Measurements from ENCODE around the gene GDF10. TPM values are rescaled to one million over a fixed set of nuclear protein-coding genes. Genes with fewer than 3 reads are reported as not detected.

Gene GDF10
- total RNA-seq, 2 experiments from 2014 or later, result not detected

GRCh38 chr10:47308775-47309174, 8.8 kb downstream of the GDF10 start:
- POLR2A ChIA-PET, result no interaction called here
- CTCF ChIA-PET, result interaction anchor here (0.6 to 9.4 kb wide), 2 partner anchors 84 to 262 kb away, joined by 3 to 238 read pairs; no protein-coding TSS in a partner anchor
- Mint-ChIP-seq H3K27ac (no peak overlapping the region), H3K4me1 (ENCODE audit: low read depth) (peaks cover 18% of the 10 kb centered on the region), H3K36me3 (ENCODE audit: low read depth) (no peaks in the 10 kb centered on the region), H3K4me3 (no peak overlapping the region), H3K27me3 (ENCODE audit: low read depth) (no peaks in the 10 kb centered on the region), H3K9me3 (ENCODE audit: insufficient read depth) (no peaks in the 10 kb centered on the region)
- ATAC-seq (no peak), DNase-seq (no peak)

GRCh38 chr10:47309408-47310089, 9.6 kb downstream of the GDF10 start:
- no peak overlapping the region for H3K27ac Mint-ChIP-seq
- POLR2A ChIA-PET, result no interaction called here
- H3K36me3 Mint-ChIP-seq (ENCODE audit: low read depth), result no peaks in the 10 kb centered on the region
- DNase-seq, result peak; percentile 25
- no peaks in the 10 kb centered on the region for H3K27me3 Mint-ChIP-seq (ENCODE audit: low read depth)
- CTCF ChIA-PET, result interaction anchor here (0.6 to 9.4 kb wide), 3 partner anchors 85 to 262 kb away, joined by 3 to 238 read pairs (median 3); no protein-coding TSS in a partner anchor
- no peaks in the 10 kb centered on the region for H3K9me3 Mint-ChIP-seq (ENCODE audit: insufficient read depth)
- H3K4me1 Mint-ChIP-seq (ENCODE audit: low read depth), result peaks cover 18% of the 10 kb centered on the region
- no peak for ATAC-seq
- H3K4me3 Mint-ChIP-seq, result no peak overlapping the region

- POLR2A ChIA-PET, result interaction anchor here (2.3 kb wide), 1 partner anchor 144 kb away, joined by 8 read pairs; no protein-coding TSS in a partner anchor
- Mint-ChIP-seq H3K27me3 (ENCODE audit: low read depth) (no peaks in the 10 kb centered on the region), H3K4me1 (ENCODE audit: low read depth) (peaks cover 18% of the 10 kb centered on the region), H3K4me3 (no peak overlapping the region), H3K9me3 (ENCODE audit: insufficient read depth) (no peaks in the 10 kb centered on the region), H3K36me3 (ENCODE audit: low read depth) (no peaks in the 10 kb centered on the region), H3K27ac (no peak overlapping the region)
- DNase-seq (no peak), ATAC-seq (no peak)
- CTCF ChIA-PET, result interaction anchor here (1.1 to 9.4 kb wide), 3 partner anchors 144 to 263 kb away, joined by 3 to 238 read pairs (median 15); no protein-coding TSS in a partner anchor
Observed at GRCh38 chr10:47310090-47310505, 10.1 kb downstream of the GDF10 start.

- Mint-ChIP-seq H3K9me3 (ENCODE audit: insufficient read depth) (no peaks in the 10 kb centered on the region), H3K4me3 (peak overlapping the region; percentile 54), H3K27me3 (ENCODE audit: low read depth) (no peaks in the 10 kb centered on the region), H3K27ac (peak overlapping the region; percentile 86), H3K36me3 (ENCODE audit: low read depth) (no peaks in the 10 kb centered on the region), H3K4me1 (ENCODE audit: low read depth) (peaks cover 18% of the 10 kb centered on the region)
- ChIA-PET POLR2A (interaction anchor here (1.7 to 2.3 kb wide), 2 partner anchors 145 to 263 kb away, joined by 8 to 14 read pairs; no protein-coding TSS in a partner anchor), CTCF (interaction anchor here (0.6 to 9.4 kb wide), 55 partner anchors 8 to 318 kb away, joined by 3 to 238 read pairs (median 5); partner anchors contain the start of gene GDF10)
- ATAC-seq (peak; percentile 83), DNase-seq (peak; percentile 77)
Observed at GRCh38 chr10:47311193-47311931, 11.4 kb downstream of the GDF10 start.

DNA sequence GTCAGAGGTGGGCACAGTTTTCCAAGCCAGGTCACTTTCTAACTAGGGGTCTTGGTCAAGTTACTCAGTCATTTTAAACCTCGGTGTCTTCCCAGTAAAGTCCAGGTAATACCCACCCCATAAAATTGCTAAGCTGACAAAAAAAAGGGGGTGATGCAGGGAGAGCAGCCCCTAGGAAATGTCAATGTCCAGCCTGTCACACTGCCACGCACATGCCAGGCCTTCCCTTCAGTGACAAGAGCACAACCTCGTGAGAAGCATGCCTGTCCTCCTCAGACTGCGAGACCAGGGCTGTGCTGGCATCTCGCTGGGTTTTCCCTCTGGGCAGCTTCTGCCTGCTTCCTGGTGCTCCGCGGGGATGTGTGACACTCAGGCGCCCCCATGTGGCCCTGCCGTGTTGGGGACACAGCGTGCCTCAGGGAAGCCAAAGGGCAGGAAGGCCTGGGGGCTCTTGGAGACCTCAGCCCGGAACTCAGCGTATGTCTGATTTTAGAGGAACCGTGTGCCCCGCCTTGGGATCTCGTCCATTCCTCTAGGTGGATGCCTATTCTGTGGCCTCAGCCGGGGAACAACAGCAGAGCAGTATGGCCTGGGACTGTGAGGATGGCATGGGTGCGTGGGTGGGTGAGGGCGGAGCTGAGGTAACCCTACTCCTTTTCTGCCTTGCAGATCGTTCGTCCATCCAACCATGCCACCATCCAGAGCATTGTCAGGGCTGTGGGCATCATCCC, 12.1 kb downstream of the GDF10 start:
- Mint-ChIP-seq H3K9me3 (ENCODE audit: insufficient read depth) (no peaks in the 10 kb centered on the region), H3K27me3 (ENCODE audit: low read depth) (no peaks in the 10 kb centered on the region), H3K4me1 (ENCODE audit: low read depth) (peaks cover 18% of the 10 kb centered on the region), H3K4me3 (peak overlapping the region; percentile 54), H3K36me3 (ENCODE audit: low read depth) (no peaks in the 10 kb centered on the region), H3K27ac (peak overlapping the region; percentile 86)
- ChIA-PET POLR2A (interaction anchor here (1.7 to 2.3 kb wide), 2 partner anchors 146 to 264 kb away, joined by 8 to 14 read pairs; no protein-coding TSS in a partner anchor), CTCF (interaction anchor here (0.8 to 9.4 kb wide), 56 partner anchors 8 to 319 kb away, joined by 3 to 238 read pairs (median 5); partner anchors contain the start of gene GDF10)
- ATAC-seq (peak; percentile 90), DNase-seq (peak; percentile 89)

DNA sequence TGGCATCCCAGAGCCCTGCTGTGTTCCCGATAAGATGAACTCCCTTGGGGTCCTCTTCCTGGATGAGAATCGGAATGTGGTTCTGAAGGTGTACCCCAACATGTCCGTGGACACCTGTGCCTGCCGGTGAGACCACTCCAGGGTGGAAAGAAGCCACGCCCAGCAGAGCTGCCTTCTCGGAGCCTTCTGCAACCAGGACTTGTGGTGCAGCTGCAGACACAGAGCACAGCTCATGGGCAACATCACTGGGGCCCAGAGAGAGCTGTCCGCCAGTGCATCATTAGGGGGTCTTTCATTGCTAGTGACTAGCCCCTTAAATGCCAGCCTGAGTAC, 12.6 kb downstream of the GDF10 start:
- no peak for DNase-seq
- Mint-ChIP-seq H3K4me3 (no peak overlapping the region), H3K4me1 (ENCODE audit: low read depth) (peaks cover 18% of the 10 kb centered on the region), H3K27ac (no peak overlapping the region), H3K36me3 (ENCODE audit: low read depth) (no peaks in the 10 kb centered on the region), H3K27me3 (ENCODE audit: low read depth) (no peaks in the 10 kb centered on the region), H3K9me3 (ENCODE audit: insufficient read depth) (no peaks in the 10 kb centered on the region)
- no peak for ATAC-seq
- ChIA-PET POLR2A (interaction anchor here (1.7 kb wide), 1 partner anchor 264 kb away, joined by 14 read pairs; no protein-coding TSS in a partner anchor), CTCF (interaction anchor here (0.9 to 9.4 kb wide), 16 partner anchors 9 to 320 kb away, joined by 3 to 238 read pairs (median 6); no protein-coding TSS in a partner anchor)

DNA sequence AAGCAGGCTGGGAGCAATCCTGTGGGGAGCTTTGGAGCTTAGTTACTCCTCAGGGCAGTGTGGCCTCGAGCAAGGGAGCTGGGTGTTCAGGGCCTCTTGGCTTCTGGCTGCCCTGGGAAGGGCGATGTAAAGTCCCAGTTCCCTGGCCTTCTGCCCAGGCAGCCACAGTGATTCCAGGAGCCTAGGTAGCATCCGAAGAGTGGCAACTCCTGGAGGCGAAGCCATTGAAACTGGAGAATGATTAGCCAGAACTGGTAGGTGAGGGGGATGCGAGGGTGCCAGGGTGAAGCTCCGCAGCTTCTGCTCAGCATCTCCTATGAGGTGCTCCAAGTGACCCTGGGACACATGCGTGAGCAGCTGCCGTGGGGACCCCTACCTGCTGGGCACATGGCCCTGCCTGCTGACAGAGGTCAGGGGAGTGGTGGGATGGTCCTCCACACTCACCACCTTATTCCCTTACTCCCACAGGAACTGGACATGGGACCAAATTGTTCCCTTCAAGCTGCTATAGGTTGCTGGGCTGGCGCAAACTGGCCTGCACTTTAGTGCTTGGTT, 14.5 kb downstream of the GDF10 start:
- CTCF ChIA-PET, result interaction anchor here (0.9 to 9.4 kb wide), 4 partner anchors 26 to 289 kb away, joined by 3 to 238 read pairs (median 26); no protein-coding TSS in a partner anchor
- POLR2A ChIA-PET, result no interaction called here
- ATAC-seq (no peak), DNase-seq (no peak)
- Mint-ChIP-seq H3K4me1 (ENCODE audit: low read depth) (peaks cover 18% of the 10 kb centered on the region), H3K27ac (no peak overlapping the region), H3K4me3 (no peak overlapping the region), H3K9me3 (ENCODE audit: insufficient read depth) (no peaks in the 10 kb centered on the region), H3K36me3 (ENCODE audit: low read depth) (no peaks in the 10 kb centered on the region), H3K27me3 (ENCODE audit: low read depth) (peaks cover 3% of the 10 kb centered on the region)

DNA sequence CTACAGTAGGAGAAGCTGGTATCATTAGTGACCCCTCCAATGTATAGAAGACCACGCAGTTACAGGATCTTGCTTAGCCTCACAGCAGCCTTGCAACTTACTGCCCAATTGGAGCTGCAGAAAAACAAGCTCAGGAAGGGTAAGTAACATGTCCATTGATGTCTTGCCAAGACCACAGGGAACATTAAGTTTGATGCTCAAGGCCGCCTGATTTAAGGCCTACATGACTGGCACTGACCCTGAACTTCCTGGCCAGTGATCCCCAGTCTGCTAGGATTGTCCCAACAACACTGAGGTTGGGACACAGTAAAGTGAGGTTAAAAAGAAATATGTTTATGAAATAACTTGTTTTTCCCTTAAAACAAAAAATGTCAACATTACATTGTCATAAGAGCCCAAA, 15.4 kb downstream of the GDF10 start:
- ChIA-PET CTCF (interaction anchor here (1.2 to 9.4 kb wide), 3 partner anchors 268 to 291 kb away, joined by 3 to 238 read pairs (median 8); no protein-coding TSS in a partner anchor), POLR2A (interaction anchor here (0.7 kb wide), 1 partner anchor 268 kb away, joined by 3 read pairs; no protein-coding TSS in a partner anchor)
- no peak for DNase-seq
- Mint-ChIP-seq H3K36me3 (ENCODE audit: low read depth) (no peaks in the 10 kb centered on the region), H3K27me3 (ENCODE audit: low read depth) (peaks cover 3% of the 10 kb centered on the region), H3K27ac (no peak overlapping the region), H3K9me3 (ENCODE audit: insufficient read depth) (no peaks in the 10 kb centered on the region), H3K4me3 (no peak overlapping the region), H3K4me1 (ENCODE audit: low read depth) (peaks cover 18% of the 10 kb centered on the region)
- no peak for ATAC-seq

- no peak for ATAC-seq
- CTCF ChIA-PET, result interaction anchor here (1.2 to 9.4 kb wide), 3 partner anchors 269 to 292 kb away, joined by 3 to 238 read pairs (median 8); no protein-coding TSS in a partner anchor
- POLR2A ChIA-PET, result no interaction called here
Observed at GRCh38 chr10:47316131-47316530, 16.1 kb downstream of the GDF10 start.

DNA sequence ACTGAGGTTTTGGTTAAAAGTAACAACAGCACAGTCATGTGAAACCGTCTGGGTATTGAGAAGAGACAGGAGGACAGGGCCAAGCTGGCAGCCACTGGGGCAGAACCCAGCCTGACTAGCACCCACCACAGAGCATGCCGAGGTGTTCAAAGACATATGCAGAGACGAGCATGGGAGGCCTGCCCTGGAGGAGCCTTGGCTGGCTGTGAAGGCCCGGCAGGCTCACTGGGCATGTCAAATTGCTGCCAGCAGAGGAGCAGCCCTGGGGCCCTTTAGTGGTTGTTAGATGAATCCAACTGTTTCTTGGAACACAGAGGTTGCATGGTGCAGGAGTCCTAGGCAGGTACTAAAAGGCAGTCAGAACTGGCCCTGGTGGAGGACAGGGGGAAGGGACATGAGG, 17.3 kb downstream of the GDF10 start:
- H3K4me3 Mint-ChIP-seq, result no peak overlapping the region
- no peaks in the 10 kb centered on the region for H3K9me3 Mint-ChIP-seq (ENCODE audit: insufficient read depth)
- H3K4me1 Mint-ChIP-seq (ENCODE audit: low read depth), result peaks cover under 1% of the 10 kb centered on the region
- DNase-seq (no peak), ATAC-seq (no peak)
- H3K27me3 Mint-ChIP-seq (ENCODE audit: low read depth), result peaks cover 8% of the 10 kb centered on the region
- POLR2A ChIA-PET, result no interaction called here
- H3K36me3 Mint-ChIP-seq (ENCODE audit: low read depth), result no peaks in the 10 kb centered on the region
- H3K27ac Mint-ChIP-seq, result no peak overlapping the region
- CTCF ChIA-PET, result no interaction called here

More at GRCh38 chr10:47316131-47316530, 16.1 kb downstream of the GDF10 start:
- peaks cover 6% of the 10 kb centered on the region for H3K27me3 Mint-ChIP-seq (ENCODE audit: low read depth)
- no peak overlapping the region for H3K4me3 Mint-ChIP-seq
- H3K36me3 Mint-ChIP-seq (ENCODE audit: low read depth), result no peaks in the 10 kb centered on the region
- DNase-seq, result no peak
- H3K4me1 Mint-ChIP-seq (ENCODE audit: low read depth), result peaks cover 12% of the 10 kb centered on the region
- no peaks in the 10 kb centered on the region for H3K9me3 Mint-ChIP-seq (ENCODE audit: insufficient read depth)
- no peak overlapping the region for H3K27ac Mint-ChIP-seq

GRCh38 chr10:47318706-47319105, 18.7 kb downstream of the GDF10 start:
- H3K27ac Mint-ChIP-seq, result no peak overlapping the region
- POLR2A ChIA-PET, result no interaction called here
- no peaks in the 10 kb centered on the region for H3K9me3 Mint-ChIP-seq (ENCODE audit: insufficient read depth)
- H3K4me1 Mint-ChIP-seq (ENCODE audit: low read depth), result no peaks in the 10 kb centered on the region
- no peaks in the 10 kb centered on the region for H3K36me3 Mint-ChIP-seq (ENCODE audit: low read depth)
- ATAC-seq (no peak), DNase-seq (no peak)
- H3K4me3 Mint-ChIP-seq, result no peak overlapping the region
- CTCF ChIA-PET, result interaction anchor here (0.7 kb wide), 1 partner anchor 271 kb away, joined by 3 read pairs; no protein-coding TSS in a partner anchor
- peaks cover 8% of the 10 kb centered on the region for H3K27me3 Mint-ChIP-seq (ENCODE audit: low read depth)

Measured in activated CD8-positive, alpha-beta T cell treated with anti-CD3 and anti-CD28 coated beads, Interleukin-2, amount 10 ng/mL, durations not matched to agents 7 days and 5 days (primary cell).